Thymus (tissue), 14 donors: ENCODE results near the gene ERVFRD-1. TPM values are rescaled to one million over a fixed set of nuclear protein-coding genes. Genes with fewer than 3 reads are reported as not detected.

Experiments
- DNase-seq, 9 donors: peaks; one replicate each; pipeline ENCODE4 v3.0.0-alpha.2; 2013; ENCODE audit warnings: low spot score in 9 of 9, low read depth in 6 of 9, missing footprints in 1 of 9
- H3K27ac ChIP-seq, 2 donors: one replicate each; pipeline ENCODE4 v1.5.1; 2013; ENCODE audit warnings: control low read depth in 1 of 2, low read depth in 1 of 2, low read length in 1 of 2, mild to moderate bottlenecking in 1 of 2, moderate library complexity in 1 of 2
- H3K27me3 ChIP-seq, 2 donors: one replicate each; pipeline ENCODE4 v1.5.1; 2013; ENCODE audit warnings: low read length in 1 of 2; ENCODE audit not compliant: control insufficient read depth in 2 of 2, insufficient read depth in 1 of 2
- H3K36me3 ChIP-seq, 2 donors: one replicate each; pipeline ENCODE4 v1.5.1; 2013; ENCODE audit warnings: low read length in 1 of 2, mild to moderate bottlenecking in 1 of 2, moderate library complexity in 1 of 2; ENCODE audit not compliant: control insufficient read depth in 2 of 2, insufficient read depth in 2 of 2
- H3K4me1 ChIP-seq, 2 donors: one replicate each; pipeline ENCODE4 v1.5.1; 2013; ENCODE audit warnings: low read length in 2 of 2; ENCODE audit not compliant: control insufficient read depth in 2 of 2, insufficient read depth in 2 of 2
- H3K4me3 ChIP-seq, 2 donors: one replicate each; pipeline ENCODE4 v1.5.1; 2013; ENCODE audit warnings: low read length in 2 of 2, control low read depth in 1 of 2, mild to moderate bottlenecking in 1 of 2
- H3K9me3 ChIP-seq, 2 donors: one replicate each; pipeline ENCODE4 v1.5.1; 2013; ENCODE audit warnings: low read length in 1 of 2, mild to moderate bottlenecking in 1 of 2; ENCODE audit not compliant: control insufficient read depth in 2 of 2, insufficient read depth in 1 of 2
- WGBS: extraction: QIAGEN DNeasy Blood & Tissue Kit; methylation state at CpG from one replicate; pipeline ENCODE4 v1.1.7; 2013; 5-methylcytosine and 5-hydroxymethylcytosine counted together
- long read RNA-seq, 10 donors: transcript quantifications; one replicate each; lab custom pipeline, GENCODE V29; 2026
- polyA plus RNA-seq: library from polyadenylated mRNA; stranded (reverse); fragments of 200-250 nt; gene quantifications from one replicate; pipeline ENCODE4 v1.2.3, GENCODE V29; 2013
- total RNA-seq: library from RNA; stranded (reverse); fragments of 120-200 nt; gene quantifications from one replicate; pipeline ENCODE4 v1.2.4, GENCODE V29; 2013
- donor health status: healthy.

Gene ERVFRD-1
- 0.14 TPM for total RNA-seq
- polyA plus RNA-seq = 0.02 TPM
- long read RNA-seq, donor 1 = 0 reads
- long read RNA-seq, donor 2 = 0 reads
- long read RNA-seq, donor 3 = 0 reads
- long read RNA-seq, donor 4, partial matches to known transcripts = 0 of 1 reads
- long read RNA-seq, donor 4, other reads (novel, unspliced or antisense) = 0 of 1 reads
- long read RNA-seq, donor 5, partial matches to known transcripts = 0 of 2 reads
- long read RNA-seq, donor 5, other reads (novel, unspliced or antisense) = 0 of 2 reads
- long read RNA-seq, donor 6 = 0 reads
- long read RNA-seq, donor 7, partial matches to known transcripts = 0 of 2 reads
- long read RNA-seq, donor 7, other reads (novel, unspliced or antisense) = 0 of 2 reads
- long read RNA-seq, donor 8 = 0 reads
- long read RNA-seq, donor 9, partial matches to known transcripts = 0 of 2 reads
- long read RNA-seq, donor 9, other reads (novel, unspliced or antisense) = 0 of 2 reads
- long read RNA-seq, donor 10, partial matches to known transcripts = 0 of 1 reads
- long read RNA-seq, donor 10, other reads (novel, unspliced or antisense) = 0 of 1 reads

GRCh38 chr6:11110921-11111768, at the start of gene ERVFRD-1:
TSS of gene ERVFRD-1 (minus strand) at chr6:11111725. CDS start at chr6:11105310, 6,415 bp downstream.
- Histone ChIP-seq H3K27ac (peak within 1 kb of the TSS; percentile 42 to 71), H3K9me3 (peaks cover 0 to 3% of the 10 kb centered on the region in 2 donors), H3K27me3 (no peaks in the 10 kb centered on the region), H3K4me3 (peak within 1 kb of the TSS in 1 of 2 donors; percentile 29), H3K4me1 (peaks cover 7 to 14% of the 10 kb centered on the region in 2 donors), H3K36me3 (no peaks in the 10 kb centered on the region)
- 76% methylated on average over 16 of the region's 16 CpGs for WGBS
- DNase-seq = peak in 2 of 9 donors; percentile 32 to 49

- no peaks in the 10 kb centered on the region for H3K36me3 ChIP-seq
- H3K4me3 ChIP-seq = no peak overlapping the region
- no peak overlapping the region for H3K27ac ChIP-seq
- 91% methylated on average over 1 of the region's 1 CpG for WGBS
- H3K4me1 ChIP-seq = no peaks in the 10 kb centered on the region
- H3K9me3 ChIP-seq = peaks cover 0 to 5% of the 10 kb centered on the region in 2 donors
- no peak for DNase-seq
- H3K27me3 ChIP-seq = no peaks in the 10 kb centered on the region
Observed at GRCh38 chr6:11160199-11160598, 48.7 kb upstream of the ERVFRD-1 start.

GRCh38 chr6:11155589-11155988, 44.1 kb upstream of the ERVFRD-1 start:
- H3K4me3 ChIP-seq = no peak overlapping the region
- H3K36me3 ChIP-seq = no peaks in the 10 kb centered on the region
- peaks cover 0 to 4% of the 10 kb centered on the region in 2 donors for H3K4me1 ChIP-seq
- no peak for DNase-seq
- H3K9me3 ChIP-seq = no peaks in the 10 kb centered on the region
- H3K27me3 ChIP-seq = no peaks in the 10 kb centered on the region
- H3K27ac ChIP-seq = no peak overlapping the region

- no peak overlapping the region for H3K27ac ChIP-seq
- WGBS = 97% methylated on average over 6 of the region's 6 CpGs
- H3K4me1 ChIP-seq = peaks cover 0 to 4% of the 10 kb centered on the region in 2 donors
- DNase-seq = no peak
- H3K27me3 ChIP-seq = no peaks in the 10 kb centered on the region
- no peaks in the 10 kb centered on the region for H3K9me3 ChIP-seq
- H3K36me3 ChIP-seq = no peaks in the 10 kb centered on the region
- no peak overlapping the region for H3K4me3 ChIP-seq
Observed at GRCh38 chr6:11153447-11153846, 41.9 kb upstream of the ERVFRD-1 start.

GRCh38 chr6:11152581-11152980, 41.1 kb upstream of the ERVFRD-1 start:
- no peaks in the 10 kb centered on the region for H3K36me3 ChIP-seq
- H3K9me3 ChIP-seq = no peaks in the 10 kb centered on the region
- no peak overlapping the region for H3K4me3 ChIP-seq
- no peaks in the 10 kb centered on the region for H3K27me3 ChIP-seq
- no peak overlapping the region for H3K27ac ChIP-seq
- DNase-seq = no peak
- peaks cover 0 to 4% of the 10 kb centered on the region in 2 donors for H3K4me1 ChIP-seq

GRCh38 chr6:11151488-11151887, 40.0 kb upstream of the ERVFRD-1 start:
- Histone ChIP-seq H3K36me3 (no peaks in the 10 kb centered on the region), H3K4me3 (no peak overlapping the region), H3K9me3 (no peaks in the 10 kb centered on the region), H3K4me1 (peaks cover 0 to 4% of the 10 kb centered on the region in 2 donors), H3K27ac (no peak overlapping the region), H3K27me3 (no peaks in the 10 kb centered on the region)
- no peak for DNase-seq
- 97% methylated on average over 1 of the region's 1 CpG for WGBS

- H3K4me1 ChIP-seq = peaks cover 0 to 4% of the 10 kb centered on the region in 2 donors
- no peaks in the 10 kb centered on the region for H3K27me3 ChIP-seq
- over 99% methylated on average over 3 of the region's 3 CpGs for WGBS
- no peak overlapping the region for H3K4me3 ChIP-seq
- no peak overlapping the region for H3K27ac ChIP-seq
- no peaks in the 10 kb centered on the region for H3K9me3 ChIP-seq
- H3K36me3 ChIP-seq = no peaks in the 10 kb centered on the region
- no peak for DNase-seq
Observed at GRCh38 chr6:11149551-11149950, 38.0 kb upstream of the ERVFRD-1 start.

GRCh38 chr6:11146117-11146826, 34.7 kb upstream of the ERVFRD-1 start:
- Histone ChIP-seq H3K4me1 (no peaks in the 10 kb centered on the region), H3K9me3 (no peaks in the 10 kb centered on the region), H3K4me3 (no peak overlapping the region), H3K36me3 (no peaks in the 10 kb centered on the region), H3K27ac (no peak overlapping the region), H3K27me3 (no peaks in the 10 kb centered on the region)
- over 99% methylated on average over 4 of the region's 4 CpGs for WGBS
- no peak for DNase-seq
